Tibial nerve (tissue), 4 donors: ENCODE measurements around the gene LRP3. TPM values are rescaled to one million over a fixed set of nuclear protein-coding genes. Genes with fewer than 3 reads are reported as not detected.

Experiments
- DNase-seq, 2 donors: peaks; one replicate each; pipeline ENCODE4 v3.0.0-alpha.2; 2019; ENCODE audit warnings: low spot score in 2 of 2
- H3K27ac ChIP-seq, 4 donors: fragments of 200-600 bp; sonication (generic) in 3 of 4; one replicate each; pipeline ENCODE4 v1.5.1; 2017 to 2019; ENCODE audit warnings: mild to moderate bottlenecking in 1 of 4
- H3K27me3 ChIP-seq, 2 donors: fragments of 200-600 bp; sonication (generic) in 1 of 2; one replicate each; pipeline versions ENCODE4 v1.5.1 to v1.6.0; 2017 to 2019
- H3K36me3 ChIP-seq, 3 donors: fragments of 200-600 bp; sonication (generic); one replicate each; pipeline ENCODE4 v1.5.1; 2018 to 2019
- H3K4me1 ChIP-seq, 4 donors: fragments of 200-600 bp; sonication (generic) in 3 of 4; one replicate each; pipeline ENCODE4 v1.5.1; 2017 to 2019
- H3K4me3 ChIP-seq, 4 donors: fragments of 200-600 bp; sonication (generic) in 3 of 4; one replicate each; pipeline ENCODE4 v1.5.1; 2017 to 2019; ENCODE audit warnings: mild to moderate bottlenecking in 1 of 4, moderate library complexity in 1 of 4
- H3K9me3 ChIP-seq, 4 donors: fragments of 200-600 bp; sonication (generic) in 3 of 4; one replicate each; pipeline ENCODE4 v1.5.1; 2017 to 2019
- CTCF ChIP-seq, 5 experiments: fragments of 200-600 bp in 3 of 5; fragments of 450-650 bp in 2 of 5; sonication (generic) in 3 of 5; IDR thresholded peaks; one replicate each; pipeline ENCODE4 v1.5.1; 2016 to 2019; ENCODE audit warnings: antibody characterized with exemption in 5 of 5, mild to moderate bottlenecking in 3 of 5, moderate library complexity in 2 of 5
- EP300 ChIP-seq, 2 donors: sonication (generic); formaldehyde crosslinking; IDR thresholded peaks; one replicate each; pipeline ENCODE4 v1.6.1; 2017; ENCODE audit warnings: antibody characterized with exemption in 2 of 2, mild to moderate bottlenecking in 1 of 2
- POLR2A ChIP-seq, 2 donors: fragments of 450-650 bp; IDR thresholded peaks; one replicate each; pipeline ENCODE4 v1.6.1; 2017; ENCODE audit warnings: antibody characterized with exemption in 2 of 2, mild to moderate bottlenecking in 2 of 2, moderate library complexity in 2 of 2
- WGBS, 2 donors: methylation state at CpG; one replicate each; pipeline ENCODE4 v1.1.5; 2018; 5-methylcytosine and 5-hydroxymethylcytosine counted together
- total RNA-seq, 4 donors: library from RNA; depleted of rRNA; stranded (reverse); fragments of >200 nt; gene quantifications; one replicate each; pipeline ENCODE4 v1.1.0, GENCODE V29; 2016

LRP3 gene
- total RNA-seq, 4 donors from 2014 or later: 19.0 to 39.0 (median 30.2) TPM

GRCh38 chr19:33241530-33242101, 47.5 kb downstream of the LRP3 start:
- DNase-seq: no peak
- H3K4me3 ChIP-seq: no peak overlapping the region
- 8% methylated on average over 7 to 20 of the region's 22 CpGs for WGBS, 2 donors

GRCh38 chr19:33242131-33242530, 48.0 kb downstream of the LRP3 start:
- TF ChIP-seq CTCF (IDR thresholded peaks at IDR 0.05): no peak
- no peak for TF ChIP-seq EP300 (IDR thresholded peaks at IDR 0.05)
- no peak for TF ChIP-seq POLR2A (IDR thresholded peaks at IDR 0.05)
- H3K9me3 ChIP-seq: peaks cover 0 to 10% (median 0%) of the 10 kb centered on the region in 4 donors
- no peak overlapping the region for H3K4me3 ChIP-seq
- no peak overlapping the region for H3K27ac ChIP-seq
- H3K4me1 ChIP-seq: peaks cover 0 to 10% (median 2%) of the 10 kb centered on the region in 4 donors
- H3K27me3 ChIP-seq: peaks cover 0 to 5% of the 10 kb centered on the region in 2 donors
- DNase-seq: no peak
- 78 to 80% methylated on average over 5 to 6 of the region's 10 CpGs for WGBS, 2 donors
- H3K36me3 ChIP-seq: no peaks in the 10 kb centered on the region

More at GRCh38 chr19:33241530-33242101, 47.5 kb downstream of the LRP3 start:
- Histone ChIP-seq H3K4me1 (peaks cover 0 to 10% (median 2%) of the 10 kb centered on the region in 4 donors), H3K27ac (no peak overlapping the region), H3K36me3 (no peaks in the 10 kb centered on the region), H3K27me3 (peaks cover 0 to 5% of the 10 kb centered on the region in 2 donors), H3K9me3 (peaks cover 0 to 10% (median 0%) of the 10 kb centered on the region in 4 donors)
- TF ChIP-seq CTCF (IDR thresholded peaks at IDR 0.05) (peak; percentile 45 to 89 (median 69)), POLR2A (IDR thresholded peaks at IDR 0.05) (no peak), EP300 (IDR thresholded peaks at IDR 0.05) (no peak)

- Histone ChIP-seq H3K27me3 (peaks cover 0 to 5% of the 10 kb centered on the region in 2 donors), H3K4me3 (no peak overlapping the region), H3K27ac (no peak overlapping the region), H3K4me1 (peaks cover 0 to 10% (median 2%) of the 10 kb centered on the region in 4 donors), H3K9me3 (peaks cover 0 to 10% (median 0%) of the 10 kb centered on the region in 4 donors), H3K36me3 (no peaks in the 10 kb centered on the region)
- no peak for TF ChIP-seq CTCF (IDR thresholded peaks at IDR 0.05)
- TF ChIP-seq POLR2A (IDR thresholded peaks at IDR 0.05): no peak
- no peak for TF ChIP-seq EP300 (IDR thresholded peaks at IDR 0.05)
- no peak for DNase-seq
- WGBS, 2 donors: 73 to 77% methylated on average over 6 of the region's 6 CpGs
Observed at GRCh38 chr19:33242911-33243310, 48.8 kb downstream of the LRP3 start.

DNA sequence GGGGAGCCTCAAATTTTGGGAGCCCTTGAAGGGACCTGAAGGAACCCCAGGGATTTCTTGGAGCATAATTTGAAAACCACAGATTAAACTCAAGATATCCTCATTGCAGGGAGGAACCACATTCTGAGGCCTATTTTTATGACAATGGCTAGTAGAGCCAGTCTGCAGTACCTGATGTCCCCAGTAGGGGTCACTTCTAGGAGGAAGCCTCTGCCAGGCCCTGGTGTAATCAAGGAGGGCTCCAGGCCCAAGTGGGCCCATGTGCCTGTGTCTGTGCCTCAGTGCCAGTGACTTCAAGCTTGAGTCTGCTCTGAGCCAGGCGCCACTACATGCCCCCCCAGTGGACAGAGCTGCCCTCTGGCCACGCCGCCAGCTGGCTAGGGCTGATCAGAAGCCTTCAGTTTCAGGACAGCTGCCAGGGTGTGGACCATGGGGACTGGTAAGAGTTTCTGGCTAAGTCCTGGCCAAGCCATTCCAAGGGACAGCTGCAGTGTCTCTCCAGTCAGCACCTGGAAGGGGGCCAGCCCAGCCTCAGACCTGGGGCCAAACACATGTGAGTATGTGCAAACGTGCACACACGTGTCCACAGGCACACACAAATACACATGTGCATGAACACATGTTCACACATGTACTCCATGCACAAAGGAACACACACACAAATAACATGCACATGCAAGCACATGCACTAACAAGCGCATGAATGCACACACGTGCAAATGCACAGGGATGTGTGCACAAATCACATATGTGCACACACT, 52.0 kb downstream of the LRP3 start:
- Histone ChIP-seq H3K4me1 (peaks cover 0 to 9% (median 2%) of the 10 kb centered on the region in 4 donors), H3K27me3 (peaks cover 0 to 12% of the 10 kb centered on the region in 2 donors), H3K36me3 (no peaks in the 10 kb centered on the region), H3K4me3 (no peak overlapping the region), H3K9me3 (peaks cover 0 to 10% (median 0%) of the 10 kb centered on the region in 4 donors), H3K27ac (no peak overlapping the region)
- DNase-seq: no peak
- 81 to 96% methylated on average over 7 of the region's 7 CpGs for WGBS, 2 donors
- no peak for TF ChIP-seq CTCF (IDR thresholded peaks at IDR 0.05)
- no peak for TF ChIP-seq EP300 (IDR thresholded peaks at IDR 0.05)
- no peak for TF ChIP-seq POLR2A (IDR thresholded peaks at IDR 0.05)
